ENCODE results near the gene ARF6. TPM values are rescaled to one million over a fixed set of nuclear protein-coding genes. Genes with fewer than 3 reads are reported as not detected.
"Not testable (repeated sequence)": the region's sequence is repeated elsewhere in the genome, so short reads cannot be mapped to it uniquely, and the experiment has no call there.

Gene ARF6
- total RNA-seq, 1 experiment from 2014 or later: 88.8 TPM

- Histone ChIP-seq H2AFZ (ENCODE audit: low read depth, low read length, poor library complexity, severe bottlenecking) (no peak overlapping the region), H3K9me3 (ENCODE audit: control insufficient read depth in 1 of 2, insufficient read depth in 1 of 2, low read depth in 1 of 2, low read length in 2 of 2) (no peaks in the 10 kb centered on the region), H4K20me1 (ENCODE audit: insufficient read depth) (peaks cover 18% of the 10 kb centered on the region; the same call in 1 of the 2 replicates), H3K79me2 (ENCODE audit: insufficient read depth, low read length) (peaks cover 58% of the 10 kb centered on the region), H3K27me3 (ENCODE audit: insufficient read depth, low read length) (no peaks in the 10 kb centered on the region), H3K4me3 (replicated peaks in 1 of 2; ENCODE audit: low read depth in 1 of 2, low read length in 2 of 2) (peak overlapping the region; percentile 72 to 94), H3K9ac (ENCODE audit: low read length) (peak overlapping the region; percentile 99), H3K9me2 (ENCODE audit: insufficient read depth) (no peaks in the 10 kb centered on the region), H3K36me3 (ENCODE audit: control insufficient read depth in 1 of 2, insufficient read depth in 2 of 2, low read length in 2 of 2) (peaks cover 21 to 30% of the 10 kb centered on the region in 2 experiments), H3K4me1 (ENCODE audit: control insufficient read depth in 1 of 2, insufficient read depth in 2 of 2, low read length in 2 of 2) (peaks cover 32 to 59% of the 10 kb centered on the region in 2 experiments), H3K4me2 (ENCODE audit: low read length) (peak overlapping the region; percentile 78), H3K27ac (ENCODE audit: low read depth, low read length) (peak overlapping the region; percentile 99)
- intact Hi-C loops (cut with micrococcal nuclease): loop anchor here (5.0 kb wide), 1 partner anchor 109 kb away; no protein-coding TSS in a partner anchor
- TSS peak; percentile 68 for BruUV-seq (replicated peaks)
- DNase-seq (ENCODE audit: low read depth, low spot score): no peak
- TF ChIP-seq ZFX (IDR thresholded peaks at IDR 0.05): peak; percentile 84
- TF ChIP-seq EZH2phosphoT487 (IDR thresholded peaks at IDR 0.05; ENCODE audit: borderline replicate concordance): no peak
- TF ChIP-seq POLR2A (IDR thresholded peaks at IDR 0.05; ENCODE audit: borderline replicate concordance, extremely low read depth, insufficient read depth, insufficient read length): no peak
- no peak for TF ChIP-seq SIN3A (IDR thresholded peaks at IDR 0.05; ENCODE audit: low read depth)
- no peak for TF ChIP-seq YY1 (IDR thresholded peaks at IDR 0.05; ENCODE audit: extremely low read depth, insufficient replicate concordance, low read depth, low read length)
- 0 out of 2 replicates have a peak, but pooled peaks have one; percentile 31 for TF ChIP-seq POLR2AphosphoS5 (IDR thresholded peaks at IDR 0.05; ENCODE audit: low read depth, low read length)
- ChIA-PET POLR2A (interaction anchor here (1.2 to 2.5 kb wide), 2 partner anchors 14 to 52 kb away, joined by 3 to 12 read pairs; no protein-coding TSS in a partner anchor), CTCF (no interaction called here), RAD21 (ENCODE audit: low non-redundant PET in 1 of 2, low total read pairs in 2 of 2, uncharacterized antibody in 2 of 2, unreplicated experiment in 2 of 2) (no interaction called here)
- peak; percentile 48 for ATAC-seq
These were observed 679 bp downstream of the ARF6 start for GRCh38 chr14:49893309-49894213.

DNA sequence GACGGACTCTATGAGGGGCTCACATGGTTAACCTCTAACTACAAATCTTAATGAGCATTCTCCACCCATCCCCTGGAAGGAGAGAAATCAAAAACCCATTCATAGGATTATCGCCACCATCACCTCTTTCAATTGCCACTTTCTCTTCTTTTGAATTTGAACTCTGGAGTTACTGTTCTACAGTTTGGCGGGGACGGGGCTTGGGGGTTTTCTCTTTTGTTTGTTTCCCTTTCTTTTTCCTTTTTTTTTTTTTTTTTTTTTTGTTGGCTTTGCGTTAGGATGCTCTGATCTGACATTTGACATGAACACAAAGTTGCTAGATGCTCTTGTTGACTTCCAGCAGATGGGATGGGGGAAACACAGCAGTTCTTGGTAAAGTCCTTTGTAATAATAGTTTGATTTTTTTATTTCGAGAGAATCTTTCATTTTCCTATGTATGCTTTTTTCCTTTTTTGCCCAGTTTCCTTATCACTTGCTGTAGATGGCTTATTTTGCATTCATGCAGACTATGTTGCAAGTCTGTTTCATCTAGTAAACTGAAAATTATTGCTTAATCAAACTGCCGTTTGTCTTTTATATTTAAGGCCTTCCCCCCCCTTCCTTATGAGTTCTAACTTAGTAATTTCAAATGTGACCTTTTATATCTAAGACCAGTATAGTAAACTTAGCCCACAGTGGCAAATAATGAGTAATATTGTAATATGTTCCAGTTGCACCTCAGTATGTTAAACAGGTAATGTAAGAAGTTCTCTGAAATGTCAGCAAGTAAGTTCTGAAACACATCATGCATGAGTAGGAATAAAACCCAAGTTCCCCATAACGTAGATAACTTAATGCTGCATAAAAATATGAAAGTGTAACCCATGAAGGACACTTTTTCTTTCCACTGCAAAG lies 1.6 kb downstream of the ARF6 start:
- BruUV-seq (replicated peaks): not testable (repeated sequence)
- intact Hi-C loops (cut with micrococcal nuclease): loop anchor here (5.0 kb wide), 1 partner anchor 108 kb away; no protein-coding TSS in a partner anchor

More for the DNA sequence above, 1.6 kb downstream of the ARF6 start:
- peaks cover 32 to 68% of the 10 kb centered on the region in 2 experiments for H3K4me1 ChIP-seq (ENCODE audit: control insufficient read depth in 1 of 2, insufficient read depth in 2 of 2, low read length in 2 of 2)
- RAD21 ChIA-PET (ENCODE audit: low non-redundant PET in 1 of 2, low total read pairs in 2 of 2, uncharacterized antibody in 2 of 2, unreplicated experiment in 2 of 2); H3K9me3 ChIP-seq (ENCODE audit: control insufficient read depth in 1 of 2, insufficient read depth in 1 of 2, low read depth in 1 of 2, low read length in 2 of 2); DNase-seq (ENCODE audit: low read depth, low spot score); H2AFZ ChIP-seq (ENCODE audit: low read depth, low read length, poor library complexity, severe bottlenecking); POLR2A ChIA-PET; ATAC-seq; H3K27me3 ChIP-seq (ENCODE audit: insufficient read depth, low read length); CTCF ChIA-PET; H3K9me2 ChIP-seq (ENCODE audit: insufficient read depth): not testable (repeated sequence)
- H3K9ac ChIP-seq (ENCODE audit: low read length): peak overlapping the region; percentile 99
- H3K79me2 ChIP-seq (ENCODE audit: insufficient read depth, low read length): peaks cover 58% of the 10 kb centered on the region
- H3K4me3 ChIP-seq (replicated peaks in 1 of 2; ENCODE audit: low read depth in 1 of 2, low read length in 2 of 2): peak overlapping the region; percentile 72 to 94
- H3K4me2 ChIP-seq (ENCODE audit: low read length): peak overlapping the region; percentile 78
- peak overlapping the region; percentile 99 for H3K27ac ChIP-seq (ENCODE audit: low read depth, low read length)
- H4K20me1 ChIP-seq (ENCODE audit: insufficient read depth): peaks cover 18% of the 10 kb centered on the region; the same call in 1 of the 2 replicates
- peaks cover 21 to 30% of the 10 kb centered on the region in 2 experiments for H3K36me3 ChIP-seq (ENCODE audit: control insufficient read depth in 1 of 2, insufficient read depth in 2 of 2, low read length in 2 of 2)

All from HCT116 (cell line).